H9 (cell line): ENCODE data around the gene CARD8. TPM values are rescaled to one million over a fixed set of nuclear protein-coding genes. Genes with fewer than 3 reads are reported as not detected.

Experiments
- DNase-seq: peaks from one replicate; pipeline ENCODE4 v3.0.0-alpha.2; 2017
- H2AFZ ChIP-seq: one replicate; pipeline ENCODE4 v1.6.1; 2013; ENCODE audit warnings: mild to moderate bottlenecking, low read length, control low read depth, moderate library complexity
- H2AK5ac ChIP-seq: 2 replicates; pipeline ENCODE4 v1.6.1; 2013; ENCODE audit warnings: low read length, control low read depth, mixed read lengths; ENCODE audit not compliant: insufficient read length
- H2BK120ac ChIP-seq: one replicate; pipeline ENCODE4 v1.6.1; 2013; ENCODE audit warnings: low read depth, mild to moderate bottlenecking, low read length, control low read depth, inconsistent platforms; ENCODE audit not compliant: poor library complexity, severe bottlenecking
- H2BK12ac ChIP-seq: 2 replicates; pipeline ENCODE4 v1.6.1; 2013; ENCODE audit warnings: low read length, control low read depth, mixed read lengths, low read depth; ENCODE audit not compliant: insufficient read length
- H2BK15ac ChIP-seq: 2 replicates; pipeline ENCODE4 v1.6.1; 2013; ENCODE audit warnings: low read depth, low read length, control low read depth
- H2BK20ac ChIP-seq: one replicate; pipeline ENCODE4 v1.6.1; 2013; ENCODE audit warnings: low read depth, mild to moderate bottlenecking, low read length, control low read depth, inconsistent platforms; ENCODE audit not compliant: poor library complexity, severe bottlenecking
- H2BK5ac ChIP-seq: 2 replicates; pipeline ENCODE4 v1.6.1; 2013; ENCODE audit warnings: low read length, control low read depth, mixed read lengths; ENCODE audit not compliant: insufficient read length
- H3K14ac ChIP-seq: 2 replicates; pipeline ENCODE4 v1.6.1; 2013; ENCODE audit warnings: low read length, control low read depth; ENCODE audit not compliant: insufficient read depth
- H3K18ac ChIP-seq: 2 replicates; pipeline ENCODE4 v1.6.1; 2013; ENCODE audit warnings: low read depth, mild to moderate bottlenecking, mixed read lengths, low read length, control low read depth; ENCODE audit not compliant: insufficient read length
- H3K23ac ChIP-seq: 2 replicates; pipeline ENCODE4 v1.6.1; 2013; ENCODE audit warnings: low read length, control low read depth, mixed read lengths, low read depth; ENCODE audit not compliant: insufficient read length
- H3K23me2 ChIP-seq: 2 replicates; pipeline ENCODE4 v1.6.1; 2013; ENCODE audit warnings: low read depth, mild to moderate bottlenecking, mixed read lengths, low read length, control low read depth; ENCODE audit not compliant: insufficient read length, poor library complexity, severe bottlenecking
- H3K27ac ChIP-seq: 2 replicates; pipeline ENCODE4 v1.5.1; 2013; ENCODE audit warnings: low read length, control low read depth, mixed read lengths, low read depth; ENCODE audit not compliant: insufficient read length
- H3K27me3 ChIP-seq: 2 replicates; pipeline ENCODE4 v1.6.1; 2013; ENCODE audit warnings: low read length, control low read depth, inconsistent platforms; ENCODE audit not compliant: insufficient read depth
- H3K4ac ChIP-seq: 2 replicates; pipeline ENCODE4 v1.6.1; 2013; ENCODE audit warnings: low read depth, mild to moderate bottlenecking, control low read depth, inconsistent platforms, low read length, moderate library complexity
- H3K4me1 ChIP-seq: 2 replicates; pipeline ENCODE4 v1.6.1; 2013; ENCODE audit warnings: low read length, control low read depth, inconsistent platforms; ENCODE audit not compliant: insufficient read depth
- H3K4me2 ChIP-seq: 2 replicates; pipeline ENCODE4 v1.6.1; 2013; ENCODE audit warnings: low read length, control low read depth, mixed read lengths; ENCODE audit not compliant: insufficient read length, insufficient read depth
- H3K56ac ChIP-seq: 2 replicates; pipeline ENCODE4 v1.6.1; 2013; ENCODE audit warnings: low read depth, mild to moderate bottlenecking, mixed read lengths, low read length, control low read depth; ENCODE audit not compliant: insufficient read length
- H3K79me1 ChIP-seq: 2 replicates; pipeline ENCODE4 v1.6.1; 2013; ENCODE audit warnings: low read depth, mild to moderate bottlenecking, moderate library complexity, low read length, control low read depth, inconsistent platforms; ENCODE audit not compliant: insufficient read depth, poor library complexity, severe bottlenecking
- H3K79me2 ChIP-seq: 2 replicates; pipeline ENCODE4 v1.6.1; 2013; ENCODE audit warnings: low read length, control low read depth, inconsistent platforms; ENCODE audit not compliant: insufficient read depth
- H3K9ac ChIP-seq: 2 replicates; pipeline ENCODE4 v1.6.1; 2013; ENCODE audit warnings: low read length, control low read depth, mixed read lengths; ENCODE audit not compliant: insufficient read length; ENCODE audit errors: extremely low read depth
- H3K9me3 ChIP-seq: one replicate; pipeline ENCODE4 v1.6.1; 2013; ENCODE audit warnings: low read depth, low read length, inconsistent platforms; ENCODE audit not compliant: control insufficient read depth
- H3T11ph ChIP-seq: one replicate; pipeline ENCODE4 v1.6.1; 2013; ENCODE audit warnings: mild to moderate bottlenecking, low read length, control low read depth, inconsistent platforms
- H4K20me1 ChIP-seq: one replicate; pipeline ENCODE4 v1.6.1; 2013; ENCODE audit not compliant: control insufficient read depth, insufficient read length, insufficient read depth
- H4K5ac ChIP-seq: 2 replicates; pipeline ENCODE4 v1.6.1; 2013; ENCODE audit warnings: low read depth, mild to moderate bottlenecking, mixed read lengths, low read length, control low read depth; ENCODE audit not compliant: insufficient read length
- H4K8ac ChIP-seq: replicated peaks from 2 replicates; pipeline ENCODE4 v1.6.1; 2013; ENCODE audit warnings: low read length, control low read depth, mixed read lengths, low read depth; ENCODE audit not compliant: insufficient read length
- H4K91ac ChIP-seq: 2 replicates; pipeline ENCODE4 v1.6.1; 2013; ENCODE audit warnings: low read depth, mild to moderate bottlenecking, moderate library complexity, mixed read lengths, low read length, control low read depth; ENCODE audit not compliant: insufficient read length
- H3K27ac Mint-ChIP-seq, 3 experiments: 2 replicates in 2 of 3; 3 replicates in 1 of 3; pipeline ENCODE4 v1.8.0; 2020 to 2021; ENCODE audit warnings: mixed read lengths in 3 of 3, mild to moderate bottlenecking in 1 of 3, moderate library complexity in 1 of 3
- H3K27me3 Mint-ChIP-seq: 2 replicates; pipeline ENCODE4 v1.8.0; 2021; ENCODE audit warnings: low read depth, mild to moderate bottlenecking, moderate library complexity, mixed read lengths
- H3K36me3 Mint-ChIP-seq, 3 experiments: 2 replicates in 2 of 3; 3 replicates in 1 of 3; pipeline ENCODE4 v1.8.0; 2020 to 2021; ENCODE audit warnings: low read depth in 3 of 3, mixed read lengths in 3 of 3; ENCODE audit not compliant: insufficient read depth in 1 of 3
- H3K4me1 Mint-ChIP-seq, 2 experiments: 2 replicates each; pipeline ENCODE4 v1.8.0; 2020; ENCODE audit warnings: mixed read lengths in 2 of 2
- H3K4me3 Mint-ChIP-seq, 2 experiments: 2 replicates in 1 of 2; 3 replicates in 1 of 2; pipeline ENCODE4 v1.8.0; 2020 to 2021; ENCODE audit warnings: mild to moderate bottlenecking in 2 of 2, mixed read lengths in 2 of 2, moderate library complexity in 1 of 2
- H3K9me3 Mint-ChIP-seq, 2 experiments: 2 replicates in 1 of 2; 3 replicates in 1 of 2; pipeline ENCODE4 v1.8.0; 2020; ENCODE audit warnings: mild to moderate bottlenecking in 2 of 2, mixed read lengths in 2 of 2, moderate library complexity in 1 of 2
- WGBS: extraction: QIAGEN DNeasy Blood & Tissue Kit; methylation state at CpG from one replicate; pipeline ENCODE4 v1.1.7; 2013; ENCODE audit warnings: missing lambda C conversion rate, low lambda C conversion rate, mixed read lengths; ENCODE audit not compliant: insufficient read length; ENCODE audit errors: extremely low coverage; 5-methylcytosine and 5-hydroxymethylcytosine counted together
- total RNA-seq: library from RNA; stranded (reverse); gene quantifications from 2 replicates; pipeline ENCODE4 v1.2.1, GENCODE V29; 2021
- TF ChIP-seq, protein P1 (sequence below): fragments of 200-600 bp; sonication (generic); conservative IDR thresholded peaks from 3 replicates; pipeline ENCODE4 v1.8.0; 2021; ENCODE audit warnings: antibody characterized with exemption, mild to moderate bottlenecking

Gene CARD8
- total RNA-seq, 1 experiment from 2014 or later = 21.0 TPM

DNA sequence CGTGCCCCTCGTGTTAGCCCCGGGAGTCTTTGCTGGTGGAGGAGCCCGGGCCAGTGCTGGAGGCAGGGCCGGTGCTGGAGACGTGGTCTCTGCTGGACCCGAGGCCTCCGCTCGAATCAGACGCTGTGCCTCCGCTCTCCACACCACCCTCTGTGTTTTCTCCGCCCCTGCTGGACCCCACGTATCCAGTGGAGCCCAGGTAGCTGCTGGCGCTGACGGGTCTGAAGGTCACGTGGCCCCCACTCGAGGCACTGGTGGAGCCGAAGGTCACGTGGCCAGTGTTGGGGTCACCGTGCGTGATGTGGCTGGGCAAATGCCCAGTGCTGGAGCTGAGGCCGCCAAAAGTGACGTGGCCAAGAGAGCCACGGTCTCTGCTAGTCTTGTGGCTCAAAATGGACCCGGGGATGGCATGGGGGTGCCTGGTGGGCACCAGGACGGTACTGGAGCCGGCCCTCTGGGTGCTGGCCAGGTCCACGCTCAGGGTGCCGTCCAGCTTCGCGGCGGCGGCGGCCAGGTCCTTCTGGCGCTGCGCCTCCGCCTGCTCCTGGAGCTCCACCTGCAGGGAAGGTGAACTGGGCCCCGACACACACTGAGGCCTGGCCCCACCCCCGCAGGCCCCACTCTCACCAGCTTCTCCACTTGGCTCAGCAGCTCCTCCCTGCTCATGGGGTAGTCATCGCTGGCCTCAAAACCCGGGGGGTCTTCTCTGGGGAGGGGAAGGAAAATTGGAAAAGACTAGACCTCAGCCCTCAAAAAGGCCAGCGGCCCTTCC lies 41.4 kb upstream of the CARD8 start:
- Histone ChIP-seq H3K4me1 (no peaks in the 10 kb centered on the region), H3K18ac (peak overlapping the region; percentile 84), H3K27me3 (no peaks in the 10 kb centered on the region), H2BK12ac (no peak overlapping the region), H2BK120ac (no peak overlapping the region), H3K79me1 (no peaks in the 10 kb centered on the region), H4K20me1 (no peaks in the 10 kb centered on the region), H3K4me2 (no peak overlapping the region), H4K5ac (no peak overlapping the region), H3K9me3 (no peaks in the 10 kb centered on the region), H4K8ac (no peak overlapping the region), H3K23me2 (no peaks in the 10 kb centered on the region), H3K27ac (no peak overlapping the region), H3K4ac (no peak overlapping the region), H3K79me2 (no peaks in the 10 kb centered on the region), H2BK15ac (0 out of 2 replicates have a peak overlapping the region, but pooled peaks have one; percentile 77), H3K14ac (no peak overlapping the region; the same call in 1 of the 2 replicates), H3K23ac (no peak overlapping the region), H3K56ac (no peak overlapping the region), H3K9ac (no peak overlapping the region), H2AK5ac (no peak overlapping the region), H3T11ph (no peak overlapping the region), H4K91ac (no peak overlapping the region), H2BK20ac (no peak overlapping the region), H2BK5ac (no peak overlapping the region), H2AFZ (no peak overlapping the region)
- TF ChIP-seq, protein P1, sequence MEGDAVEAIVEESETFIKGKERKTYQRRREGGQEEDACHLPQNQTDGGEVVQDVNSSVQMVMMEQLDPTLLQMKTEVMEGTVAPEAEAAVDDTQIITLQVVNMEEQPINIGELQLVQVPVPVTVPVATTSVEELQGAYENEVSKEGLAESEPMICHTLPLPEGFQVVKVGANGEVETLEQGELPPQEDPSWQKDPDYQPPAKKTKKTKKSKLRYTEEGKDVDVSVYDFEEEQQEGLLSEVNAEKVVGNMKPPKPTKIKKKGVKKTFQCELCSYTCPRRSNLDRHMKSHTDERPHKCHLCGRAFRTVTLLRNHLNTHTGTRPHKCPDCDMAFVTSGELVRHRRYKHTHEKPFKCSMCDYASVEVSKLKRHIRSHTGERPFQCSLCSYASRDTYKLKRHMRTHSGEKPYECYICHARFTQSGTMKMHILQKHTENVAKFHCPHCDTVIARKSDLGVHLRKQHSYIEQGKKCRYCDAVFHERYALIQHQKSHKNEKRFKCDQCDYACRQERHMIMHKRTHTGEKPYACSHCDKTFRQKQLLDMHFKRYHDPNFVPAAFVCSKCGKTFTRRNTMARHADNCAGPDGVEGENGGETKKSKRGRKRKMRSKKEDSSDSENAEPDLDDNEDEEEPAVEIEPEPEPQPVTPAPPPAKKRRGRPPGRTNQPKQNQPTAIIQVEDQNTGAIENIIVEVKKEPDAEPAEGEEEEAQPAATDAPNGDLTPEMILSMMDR = no peak
- H3K27ac Mint-ChIP-seq = peak overlapping the region in 1 of 3 experiments; percentile 18; a peak in 1 of 7 replicates
- peaks cover 11 to 14% of the 10 kb centered on the region in 2 experiments for H3K4me1 Mint-ChIP-seq
- DNase-seq = peak; percentile 64
- no CpG with 5 or more reads among the region's 42 CpGs for WGBS
- H3K27me3 Mint-ChIP-seq = no peaks in the 10 kb centered on the region
- no peaks in the 10 kb centered on the region for H3K36me3 Mint-ChIP-seq
- no peak overlapping the region for H3K4me3 Mint-ChIP-seq
- no peaks in the 10 kb centered on the region; a peak in 1 of 5 replicates for H3K9me3 Mint-ChIP-seq
